Lower lobe of right lung (tissue), 2 donors: Measurements from ENCODE around the gene HDC. TPM values are rescaled to one million over a fixed set of nuclear protein-coding genes. Genes with fewer than 3 reads are reported as not detected.

ENCODE experiments used
- ATAC-seq, 2 donors: fragments of 200-7000 bp; cut with Tn5 transposase; one replicate each; pipeline ENCODE4 v1.9.1; 2020 to 2022; ENCODE audit warnings: mild to moderate bottlenecking in 2 of 2, moderate library complexity in 2 of 2
- DNase-seq: peaks from one replicate; pipeline ENCODE4 v3.0.0-alpha.2; 2020
- H3K27ac ChIP-seq: fragments of 200-600 bp; one replicate; pipeline ENCODE4 v1.8.0; 2022
- H3K27me3 ChIP-seq: fragments of 200-600 bp; one replicate; pipeline ENCODE4 v1.8.0; 2022; ENCODE audit warnings: low read depth
- H3K36me3 ChIP-seq: fragments of 200-600 bp; one replicate; pipeline ENCODE4 v1.8.0; 2022; ENCODE audit warnings: mild to moderate bottlenecking
- H3K4me1 ChIP-seq: fragments of 200-600 bp; one replicate; pipeline ENCODE4 v1.8.0; 2022
- H3K4me3 ChIP-seq: fragments of 200-600 bp; one replicate; pipeline ENCODE4 v1.8.0; 2022; ENCODE audit warnings: mild to moderate bottlenecking
- H3K9me3 ChIP-seq: fragments of 200-600 bp; one replicate; pipeline ENCODE4 v1.8.0; 2022
- CTCF ChIP-seq: fragments of 200-600 bp; IDR thresholded peaks from one replicate; pipeline ENCODE4 v1.8.0; 2022; ENCODE audit warnings: antibody characterized with exemption, mild to moderate bottlenecking
- intact Hi-C: fragments of 100-400 bp; cut with DNase I; formaldehyde crosslinking; loops from one replicate; pipeline ENCODE4 v1.11.0; 2022
- total RNA-seq: library from RNA; stranded (reverse); fragmentation: NEBNext Ultra II Directional; extraction: Animal tissue kit (Norgen Biotek cat#: 25700); gene quantifications from one replicate; pipeline ENCODE4 v1.2.1, GENCODE V29; 2021
- donor health status: DM: no; HTN: yes; CAD: no; lungs with severe emphysema.

Gene HDC
- total RNA-seq, 1 donor from 2014 or later, result 4.8 TPM

- Histone ChIP-seq H3K36me3 (no peaks in the 10 kb centered on the region), H3K27ac (no peak overlapping the region), H3K9me3 (no peaks in the 10 kb centered on the region), H3K4me1 (no peaks in the 10 kb centered on the region), H3K27me3 (no peaks in the 10 kb centered on the region), H3K4me3 (no peak overlapping the region)
- no peak for TF ChIP-seq CTCF
- DNase-seq, result no peak
- intact Hi-C loops, result no loop called here
- ATAC-seq, result no peak
Observed at GRCh38 chr15:50241684-50242450, 23.7 kb downstream of the HDC start.

- Histone ChIP-seq H3K4me1 (no peaks in the 10 kb centered on the region), H3K9me3 (no peaks in the 10 kb centered on the region), H3K27ac (no peak overlapping the region), H3K36me3 (no peaks in the 10 kb centered on the region), H3K4me3 (no peak overlapping the region), H3K27me3 (no peaks in the 10 kb centered on the region)
- intact Hi-C loops, result no loop called here
- DNase-seq (no peak), ATAC-seq (no peak)
- no peak for TF ChIP-seq CTCF
Observed at GRCh38 chr15:50238255-50238654, 27.3 kb downstream of the HDC start.

GRCh38 chr15:50236433-50236832 lies 29.1 kb downstream of the HDC start:
- Histone ChIP-seq H3K9me3 (no peaks in the 10 kb centered on the region), H3K4me1 (no peaks in the 10 kb centered on the region), H3K36me3 (no peaks in the 10 kb centered on the region), H3K27ac (no peak overlapping the region), H3K4me3 (no peak overlapping the region), H3K27me3 (no peaks in the 10 kb centered on the region)
- ATAC-seq, result no peak
- TF ChIP-seq CTCF, result no peak
- intact Hi-C loops, result no loop called here
- DNase-seq, result no peak

GRCh38 chr15:50235794-50236193 lies 29.7 kb downstream of the HDC start:
- no peaks in the 10 kb centered on the region for H3K9me3 ChIP-seq
- no peaks in the 10 kb centered on the region for H3K4me1 ChIP-seq
- no peaks in the 10 kb centered on the region for H3K27me3 ChIP-seq
- no peak for DNase-seq
- intact Hi-C loops, result no loop called here
- ATAC-seq, result no peak
- H3K36me3 ChIP-seq, result no peaks in the 10 kb centered on the region
- TF ChIP-seq CTCF, result no peak
- no peak overlapping the region for H3K27ac ChIP-seq
- H3K4me3 ChIP-seq, result no peak overlapping the region

- intact Hi-C loops, result no loop called here
- Histone ChIP-seq H3K27ac (no peak overlapping the region), H3K4me1 (no peaks in the 10 kb centered on the region), H3K27me3 (no peaks in the 10 kb centered on the region), H3K4me3 (no peak overlapping the region), H3K36me3 (no peaks in the 10 kb centered on the region), H3K9me3 (no peaks in the 10 kb centered on the region)
- DNase-seq (no peak), ATAC-seq (no peak)
- no peak for TF ChIP-seq CTCF
Observed at GRCh38 chr15:50234764-50235163, 30.8 kb downstream of the HDC start.
